Nephron progenitor cell (in vitro differentiated cells): ENCODE data around the gene NTRK3.

ENCODE experiments used
- DNase-seq: peaks from one replicate; pipeline ENCODE4 v3.0.0; 2021
- H3K27ac Mint-ChIP-seq: 2 replicates; pipeline ENCODE4 v1.8.0; 2021; ENCODE audit warnings: mild to moderate bottlenecking, moderate library complexity, mixed read lengths
- H3K27me3 Mint-ChIP-seq: 2 replicates; pipeline ENCODE4 v1.8.0; 2021; ENCODE audit warnings: mild to moderate bottlenecking, low read depth, mixed read lengths; ENCODE audit not compliant: poor library complexity
- H3K36me3 Mint-ChIP-seq: 2 replicates; pipeline ENCODE4 v1.8.0; 2021; ENCODE audit warnings: low read depth, mixed read lengths
- H3K4me1 Mint-ChIP-seq: 2 replicates; pipeline ENCODE4 v1.8.0; 2021; ENCODE audit warnings: mixed read lengths
- H3K4me3 Mint-ChIP-seq: 2 replicates; pipeline ENCODE4 v1.8.0; 2021; ENCODE audit warnings: mild to moderate bottlenecking, moderate library complexity, mixed read lengths
- H3K9me3 Mint-ChIP-seq: 2 replicates; pipeline ENCODE4 v1.8.0; 2021; ENCODE audit warnings: mild to moderate bottlenecking, moderate library complexity, mixed read lengths
- TF ChIP-seq, protein P1 (sequence below): fragments of 200-600 bp; sonication (generic); IDR thresholded peaks from 2 replicates; pipeline ENCODE4 v1.5.0; 2021; ENCODE audit warnings: antibody characterized with exemption

The NTRK3 gene

DNA sequence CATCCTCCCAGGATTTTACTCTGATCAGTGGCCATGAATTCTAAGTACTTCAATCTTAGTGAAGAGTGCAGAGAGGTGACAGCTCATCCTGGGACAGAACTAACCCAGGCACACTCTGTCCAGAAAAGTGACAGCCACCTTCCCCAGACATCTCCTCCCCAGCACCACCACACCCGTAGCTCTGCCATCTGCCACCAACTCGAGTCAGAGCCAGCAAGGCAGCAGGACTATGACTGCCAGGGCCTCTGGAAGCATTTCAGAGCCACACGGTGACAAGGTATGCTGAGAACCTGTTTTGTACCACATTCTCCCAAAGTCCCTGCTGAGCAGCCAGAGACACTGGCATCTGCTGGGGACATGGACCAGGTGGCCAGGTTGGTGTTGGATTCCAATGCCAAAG lies 71.0 kb downstream of the NTRK3 start:
- no peak overlapping the region for H3K27ac Mint-ChIP-seq

DNA sequence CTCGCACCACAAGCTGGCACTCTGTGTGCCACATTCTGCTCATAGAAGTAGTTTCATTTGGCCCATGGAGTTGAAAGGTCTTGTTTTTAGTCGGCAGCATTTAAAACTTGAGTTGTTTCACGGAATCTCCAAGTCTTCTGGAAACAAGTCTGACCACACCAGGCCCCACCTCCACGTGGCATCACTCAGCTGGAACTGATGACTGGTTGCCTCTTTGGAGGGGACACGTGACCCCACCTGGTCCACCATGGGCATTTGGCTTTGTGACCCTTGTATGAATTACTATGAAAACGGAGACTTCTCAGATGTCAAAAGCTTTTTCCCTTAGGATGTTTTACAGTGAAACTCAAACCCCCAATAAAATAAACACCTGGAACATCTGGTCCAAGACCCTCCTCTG lies 74.9 kb downstream of the NTRK3 start:
- no peak overlapping the region for H3K27ac Mint-ChIP-seq
- peaks cover 16% of the 10 kb centered on the region for H3K4me1 Mint-ChIP-seq
- H3K27me3 Mint-ChIP-seq = peaks cover 35% of the 10 kb centered on the region
- no peak for DNase-seq
- H3K4me3 Mint-ChIP-seq = no peak overlapping the region
- H3K9me3 Mint-ChIP-seq = no peaks in the 10 kb centered on the region
- H3K36me3 Mint-ChIP-seq = no peaks in the 10 kb centered on the region
- TF ChIP-seq, protein P1, sequence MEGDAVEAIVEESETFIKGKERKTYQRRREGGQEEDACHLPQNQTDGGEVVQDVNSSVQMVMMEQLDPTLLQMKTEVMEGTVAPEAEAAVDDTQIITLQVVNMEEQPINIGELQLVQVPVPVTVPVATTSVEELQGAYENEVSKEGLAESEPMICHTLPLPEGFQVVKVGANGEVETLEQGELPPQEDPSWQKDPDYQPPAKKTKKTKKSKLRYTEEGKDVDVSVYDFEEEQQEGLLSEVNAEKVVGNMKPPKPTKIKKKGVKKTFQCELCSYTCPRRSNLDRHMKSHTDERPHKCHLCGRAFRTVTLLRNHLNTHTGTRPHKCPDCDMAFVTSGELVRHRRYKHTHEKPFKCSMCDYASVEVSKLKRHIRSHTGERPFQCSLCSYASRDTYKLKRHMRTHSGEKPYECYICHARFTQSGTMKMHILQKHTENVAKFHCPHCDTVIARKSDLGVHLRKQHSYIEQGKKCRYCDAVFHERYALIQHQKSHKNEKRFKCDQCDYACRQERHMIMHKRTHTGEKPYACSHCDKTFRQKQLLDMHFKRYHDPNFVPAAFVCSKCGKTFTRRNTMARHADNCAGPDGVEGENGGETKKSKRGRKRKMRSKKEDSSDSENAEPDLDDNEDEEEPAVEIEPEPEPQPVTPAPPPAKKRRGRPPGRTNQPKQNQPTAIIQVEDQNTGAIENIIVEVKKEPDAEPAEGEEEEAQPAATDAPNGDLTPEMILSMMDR = no peak

More for the DNA sequence above, 71.0 kb downstream of the NTRK3 start:
- Mint-ChIP-seq H3K9me3 (no peaks in the 10 kb centered on the region), H3K4me1 (peaks cover 16% of the 10 kb centered on the region), H3K36me3 (no peaks in the 10 kb centered on the region), H3K4me3 (no peak overlapping the region), H3K27me3 (peaks cover 35% of the 10 kb centered on the region)
- no peak for DNase-seq
- TF ChIP-seq, protein P1 = no peak

DNA sequence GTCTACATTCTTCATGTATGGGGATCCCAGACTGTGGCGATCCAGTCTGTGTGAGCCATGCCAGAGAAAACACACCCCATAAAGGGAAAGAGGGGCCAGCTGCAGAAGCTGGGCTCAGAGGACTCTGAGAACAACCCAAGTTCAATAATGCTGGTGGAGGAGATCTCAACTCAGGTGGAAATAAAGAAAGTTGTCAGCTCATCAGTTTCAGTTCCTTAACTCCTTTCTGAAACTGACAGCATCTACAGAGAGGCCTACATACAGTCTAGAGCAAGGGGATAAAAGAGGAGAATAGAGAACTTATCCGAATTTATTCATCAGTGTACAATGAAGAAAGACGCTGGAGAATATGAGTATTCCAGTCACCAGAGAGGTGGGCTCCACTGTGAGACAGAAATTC lies 77.0 kb downstream of the NTRK3 start:
- Mint-ChIP-seq H3K4me1 (peaks cover 16% of the 10 kb centered on the region), H3K36me3 (no peaks in the 10 kb centered on the region), H3K9me3 (no peaks in the 10 kb centered on the region), H3K27ac (no peak overlapping the region), H3K4me3 (no peak overlapping the region), H3K27me3 (peaks cover 33% of the 10 kb centered on the region)
- TF ChIP-seq, protein P1 = no peak
- DNase-seq = no peak

DNA sequence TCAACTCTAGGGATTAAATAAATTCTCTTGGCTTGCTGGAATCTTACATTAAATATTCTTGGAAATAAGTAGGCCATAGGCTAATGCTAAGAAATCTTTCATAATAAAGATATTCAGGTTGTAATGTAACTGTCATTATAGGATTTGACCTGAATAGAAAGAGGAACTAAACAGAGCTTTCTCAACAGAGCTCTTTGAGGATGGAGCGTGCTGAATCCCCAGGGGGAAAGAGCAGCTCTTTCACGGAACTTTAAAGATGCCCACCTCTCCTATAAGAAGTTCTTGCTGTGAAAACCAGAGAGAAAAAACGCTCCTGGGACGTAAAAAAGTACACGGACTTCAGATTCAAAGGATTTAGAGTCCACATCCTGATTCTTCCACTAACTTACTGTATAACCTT lies 77.9 kb downstream of the NTRK3 start:
- peaks cover 16% of the 10 kb centered on the region for H3K4me1 Mint-ChIP-seq
- no peak for DNase-seq
- peaks cover 34% of the 10 kb centered on the region for H3K27me3 Mint-ChIP-seq
- no peaks in the 10 kb centered on the region for H3K36me3 Mint-ChIP-seq
- H3K27ac Mint-ChIP-seq = no peak overlapping the region
- H3K4me3 Mint-ChIP-seq = no peak overlapping the region
- TF ChIP-seq, protein P1 = no peak
- H3K9me3 Mint-ChIP-seq = no peaks in the 10 kb centered on the region

DNA sequence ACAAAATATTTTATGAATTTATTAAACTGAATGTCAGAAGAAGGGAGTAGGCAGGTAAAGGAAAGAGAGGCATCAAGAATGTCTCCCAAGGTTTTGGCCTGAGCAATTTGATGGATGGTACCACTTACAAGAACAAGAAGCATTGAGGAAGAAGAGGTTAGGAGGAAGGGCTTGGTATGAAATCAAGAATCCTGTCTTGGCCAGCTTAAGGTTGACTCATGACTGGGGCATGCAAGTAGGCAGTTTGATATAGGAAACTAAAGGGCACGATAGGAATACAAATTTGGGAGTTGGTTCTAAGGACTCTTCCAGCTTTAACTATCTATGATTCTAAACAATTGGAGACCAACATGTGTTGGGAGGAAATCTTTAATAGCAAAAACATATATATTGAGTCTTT lies 79.1 kb downstream of the NTRK3 start:
- Mint-ChIP-seq H3K9me3 (no peaks in the 10 kb centered on the region), H3K4me1 (peaks cover 12% of the 10 kb centered on the region), H3K4me3 (no peak overlapping the region), H3K27ac (no peak overlapping the region), H3K36me3 (no peaks in the 10 kb centered on the region), H3K27me3 (peaks cover 24% of the 10 kb centered on the region)
- TF ChIP-seq, protein P1 = no peak
- no peak for DNase-seq

DNA sequence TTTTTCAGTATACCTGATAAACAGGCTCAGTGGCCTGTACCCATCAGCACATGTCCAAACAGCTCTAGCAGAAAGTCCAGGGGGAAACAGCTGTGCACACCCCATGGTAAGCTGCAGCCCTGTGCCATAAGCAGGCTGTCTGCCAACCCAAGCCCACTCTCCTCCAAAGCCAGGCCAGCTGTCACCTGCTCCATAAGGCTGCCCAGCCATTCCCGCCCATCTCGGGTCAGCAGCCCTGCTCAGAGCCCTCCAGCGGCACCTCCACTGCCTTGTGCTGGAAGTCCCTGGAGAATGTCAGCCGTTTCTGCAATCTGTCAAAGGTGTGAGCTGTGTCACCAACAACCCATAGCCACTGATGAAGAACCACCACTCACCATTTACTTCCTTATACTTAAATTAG lies 82.0 kb downstream of the NTRK3 start:
- H3K4me1 Mint-ChIP-seq = no peaks in the 10 kb centered on the region
- H3K9me3 Mint-ChIP-seq = no peaks in the 10 kb centered on the region
- no peak overlapping the region for H3K27ac Mint-ChIP-seq
- no peak overlapping the region for H3K4me3 Mint-ChIP-seq
- TF ChIP-seq, protein P1 = no peak
- H3K36me3 Mint-ChIP-seq = no peaks in the 10 kb centered on the region
- H3K27me3 Mint-ChIP-seq = peaks cover 25% of the 10 kb centered on the region
- no peak for DNase-seq
